PC-9 (cell line): ENCODE measurements around the gene UQCRQ. TPM values are rescaled to one million over a fixed set of nuclear protein-coding genes. Genes with fewer than 3 reads are reported as not detected.

Source experiments
- BruUV-seq: library from RNA; stranded (reverse); fragments of 400-500 nt; replicated peaks from 2 replicates; lab custom pipeline; 2021; lab: Mats Ljungman, UMichigan
- CTCF ChIA-PET: fragments of 300-600 bp; sonication (Branson Sonifier 250); formaldehyde crosslinking; loops from one replicate; lab custom pipeline; 2022; ENCODE audit warnings: antibody characterized with exemption; lab: Charles Lee
- POLR2A ChIA-PET: fragments of 300-600 bp; sonication (Branson Sonifier 250); formaldehyde crosslinking; loops from one replicate; lab custom pipeline; 2022; ENCODE audit warnings: antibody characterized with exemption; ENCODE audit not compliant: unreplicated experiment; lab: Charles Lee
- DNase-seq, 2 experiments: peaks; one replicate each; pipeline versions ENCODE4 v3.0.0 to v3.0.0-alpha.2; 2015 to 2022; ENCODE audit warnings: mixed read lengths in 1 of 2
- H2AFZ ChIP-seq: fragments of 200-600 bp; sonication (generic); 2 replicates; pipeline ENCODE4 v1.8.1; 2017; ENCODE audit warnings: antibody characterized with exemption
- H3F3A ChIP-seq: fragments of 200-600 bp; sonication (generic); 2 replicates; pipeline ENCODE4 v1.8.1; 2017; ENCODE audit warnings: antibody characterized with exemption, mild to moderate bottlenecking, low read depth; ENCODE audit not compliant: insufficient read depth
- H3K27ac ChIP-seq: fragments of 200-600 bp; sonication (generic); 2 replicates; pipeline ENCODE4 v1.6.1; 2016; ENCODE audit warnings: mixed run types
- H3K27me3 ChIP-seq: fragments of 200-600 bp; sonication (generic); 2 replicates; pipeline ENCODE4 v1.6.1; 2016; ENCODE audit warnings: low read depth, mixed run types; ENCODE audit not compliant: insufficient read depth
- H3K36me3 ChIP-seq: fragments of 200-600 bp; sonication (generic); 2 replicates; pipeline ENCODE4 v1.6.1; 2016; ENCODE audit warnings: low read depth, mixed run types
- H3K4me1 ChIP-seq: fragments of 200-600 bp; sonication (generic); replicated peaks from 2 replicates; pipeline ENCODE4 v1.6.1; 2016; ENCODE audit warnings: mixed run types; ENCODE audit not compliant: insufficient read depth
- H3K4me2 ChIP-seq: fragments of 200-600 bp; sonication (generic); 2 replicates; pipeline ENCODE4 v1.6.1; 2017; ENCODE audit warnings: mixed run types
- H3K4me3 ChIP-seq: fragments of 200-600 bp; sonication (generic); 2 replicates; pipeline ENCODE4 v1.6.1; 2016; ENCODE audit warnings: mixed run types
- H3K79me2 ChIP-seq: fragments of 200-600 bp; sonication (generic); 2 replicates; pipeline ENCODE4 v1.6.1; 2017; ENCODE audit warnings: low read depth, mixed run types
- H3K9me2 ChIP-seq: fragments of 200-600 bp; sonication (generic); 2 replicates; pipeline ENCODE4 v1.8.1; 2017; ENCODE audit warnings: mild to moderate bottlenecking; ENCODE audit not compliant: insufficient read depth
- H3K9me3 ChIP-seq: fragments of 200-600 bp; sonication (generic); 2 replicates; pipeline ENCODE4 v1.8.1; 2016; ENCODE audit warnings: low read depth; ENCODE audit not compliant: insufficient read depth
- H4K20me1 ChIP-seq: fragments of 200-600 bp; sonication (generic); 2 replicates; pipeline ENCODE4 v1.8.1; 2017; ENCODE audit not compliant: insufficient read depth
- EZH2 ChIP-seq: fragments of 200-600 bp; sonication (generic); IDR thresholded peaks from 2 replicates; pipeline ENCODE4 v1.8.0; 2017; ENCODE audit warnings: antibody characterized with exemption, low read depth
- intact Hi-C: fragments of 100-400 bp; cut with micrococcal nuclease; formaldehyde crosslinking; loops from one replicate; pipeline ENCODE4 v1.10.0; 2022; ENCODE audit not compliant: unreplicated experiment
- total RNA-seq: library from RNA; stranded (reverse); gene quantifications from 2 replicates; pipeline ENCODE4 v1.2.3, GENCODE V29; 2021
- TF ChIP-seq, protein P1 (sequence below): fragments of 200-600 bp; sonication (generic); conservative IDR thresholded peaks from 2 replicates; pipeline ENCODE4 v1.6.1; 2017; ENCODE audit warnings: mixed run types, antibody characterized with exemption, mild to moderate bottlenecking, moderate library complexity

UQCRQ gene
- total RNA-seq, 1 experiment from 2014 or later = 414 TPM

GRCh38 chr5:132887283-132887682 lies 20.8 kb downstream of the UQCRQ start:
- Histone ChIP-seq H3K79me2 (no peaks in the 10 kb centered on the region), H3K4me3 (no peak overlapping the region), H3F3A (peaks cover 44% of the 10 kb centered on the region), H3K9me2 (no peaks in the 10 kb centered on the region), H3K9me3 (no peaks in the 10 kb centered on the region), H3K27me3 (no peaks in the 10 kb centered on the region), H3K4me1 (no peaks in the 10 kb centered on the region), H2AFZ (no peak overlapping the region), H4K20me1 (peaks cover 10% of the 10 kb centered on the region), H3K4me2 (no peak overlapping the region), H3K36me3 (peaks cover 51% of the 10 kb centered on the region), H3K27ac (no peak overlapping the region)
- CTCF ChIA-PET = no interaction called here
- no peak for DNase-seq
- POLR2A ChIA-PET = no interaction called here
- intact Hi-C loops = no loop called here
- no peak for TF ChIP-seq EZH2
- TF ChIP-seq, protein P1, sequence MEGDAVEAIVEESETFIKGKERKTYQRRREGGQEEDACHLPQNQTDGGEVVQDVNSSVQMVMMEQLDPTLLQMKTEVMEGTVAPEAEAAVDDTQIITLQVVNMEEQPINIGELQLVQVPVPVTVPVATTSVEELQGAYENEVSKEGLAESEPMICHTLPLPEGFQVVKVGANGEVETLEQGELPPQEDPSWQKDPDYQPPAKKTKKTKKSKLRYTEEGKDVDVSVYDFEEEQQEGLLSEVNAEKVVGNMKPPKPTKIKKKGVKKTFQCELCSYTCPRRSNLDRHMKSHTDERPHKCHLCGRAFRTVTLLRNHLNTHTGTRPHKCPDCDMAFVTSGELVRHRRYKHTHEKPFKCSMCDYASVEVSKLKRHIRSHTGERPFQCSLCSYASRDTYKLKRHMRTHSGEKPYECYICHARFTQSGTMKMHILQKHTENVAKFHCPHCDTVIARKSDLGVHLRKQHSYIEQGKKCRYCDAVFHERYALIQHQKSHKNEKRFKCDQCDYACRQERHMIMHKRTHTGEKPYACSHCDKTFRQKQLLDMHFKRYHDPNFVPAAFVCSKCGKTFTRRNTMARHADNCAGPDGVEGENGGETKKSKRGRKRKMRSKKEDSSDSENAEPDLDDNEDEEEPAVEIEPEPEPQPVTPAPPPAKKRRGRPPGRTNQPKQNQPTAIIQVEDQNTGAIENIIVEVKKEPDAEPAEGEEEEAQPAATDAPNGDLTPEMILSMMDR = no peak
- no TSS peak for BruUV-seq

GRCh38 chr5:132889501-132889900 lies 23.1 kb downstream of the UQCRQ start:
- H2AFZ ChIP-seq = no peak overlapping the region
- BruUV-seq = no TSS peak
- H3K9me2 ChIP-seq = no peaks in the 10 kb centered on the region
- H3K4me3 ChIP-seq = no peak overlapping the region
- peaks cover 6% of the 10 kb centered on the region for H4K20me1 ChIP-seq
- CTCF ChIA-PET = no interaction called here
- no peaks in the 10 kb centered on the region for H3K4me1 ChIP-seq
- H3K79me2 ChIP-seq = no peaks in the 10 kb centered on the region
- H3K36me3 ChIP-seq = peaks cover 56% of the 10 kb centered on the region
- H3K4me2 ChIP-seq = no peak overlapping the region
- DNase-seq = no peak
- peaks cover 25% of the 10 kb centered on the region for H3F3A ChIP-seq
- TF ChIP-seq, protein P1 = no peak
- no peak for TF ChIP-seq EZH2
- no peaks in the 10 kb centered on the region for H3K27me3 ChIP-seq
- POLR2A ChIA-PET = no interaction called here
- H3K27ac ChIP-seq = no peak overlapping the region
- intact Hi-C loops = no loop called here
- H3K9me3 ChIP-seq = no peaks in the 10 kb centered on the region

- Histone ChIP-seq H3K9me3 (no peaks in the 10 kb centered on the region), H3K27me3 (no peaks in the 10 kb centered on the region), H4K20me1 (peaks cover 3% of the 10 kb centered on the region; the same call in 1 of the 2 replicates), H2AFZ (no peak overlapping the region), H3K27ac (no peak overlapping the region), H3K4me3 (no peak overlapping the region), H3F3A (peaks cover 25% of the 10 kb centered on the region; the same call in 1 of the 2 replicates), H3K4me2 (no peak overlapping the region), H3K79me2 (no peaks in the 10 kb centered on the region), H3K9me2 (no peaks in the 10 kb centered on the region), H3K4me1 (no peaks in the 10 kb centered on the region), H3K36me3 (peaks cover 68% of the 10 kb centered on the region)
- CTCF ChIA-PET = no interaction called here
- no peak for DNase-seq
- POLR2A ChIA-PET = no interaction called here
- BruUV-seq = no TSS peak
- no peak for TF ChIP-seq EZH2
- intact Hi-C loops = no loop called here
Observed at GRCh38 chr5:132890817-132891216, 24.4 kb downstream of the UQCRQ start.
